Activated naive CD8-positive, alpha-beta T cell treated with anti-CD3 and anti-CD28 coated beads for 36 hours (primary cell): ENCODE results near the gene TAOK2. TPM values are rescaled to one million over a fixed set of nuclear protein-coding genes. Genes with fewer than 3 reads are reported as not detected.
"Not testable (repeated sequence)": the region's sequence is repeated elsewhere in the genome, so short reads cannot be mapped to it uniquely, and the experiment has no call there.

Experiments
- DNase-seq: peaks from one replicate; pipeline ENCODE4 v3.0.0; 2021
- H3K27ac Mint-ChIP-seq: one replicate; pipeline ENCODE4 v1.8.0; 2022; ENCODE audit warnings: mild to moderate bottlenecking, moderate library complexity, mixed read lengths
- H3K27me3 Mint-ChIP-seq: one replicate; pipeline ENCODE4 v1.8.0; 2022; ENCODE audit warnings: mild to moderate bottlenecking, mixed read lengths
- H3K36me3 Mint-ChIP-seq: one replicate; pipeline ENCODE4 v1.8.0; 2021; ENCODE audit warnings: mild to moderate bottlenecking, mixed read lengths
- H3K4me1 Mint-ChIP-seq: one replicate; pipeline ENCODE4 v1.8.0; 2021; ENCODE audit warnings: mixed read lengths
- H3K4me3 Mint-ChIP-seq: one replicate; pipeline ENCODE4 v1.8.0; 2022; ENCODE audit warnings: mild to moderate bottlenecking, moderate library complexity, mixed read lengths
- H3K9me3 Mint-ChIP-seq: one replicate; pipeline ENCODE4 v1.8.0; 2022; ENCODE audit warnings: mixed read lengths
- total RNA-seq, 2 experiments: library from RNA; stranded (reverse); gene quantifications; one replicate each; pipeline ENCODE4 v1.2.3, GENCODE V29; 2021

The TAOK2 gene
- 10 to 100 TPM; 24.9 to 26.4 TPM for total RNA-seq

DNA sequence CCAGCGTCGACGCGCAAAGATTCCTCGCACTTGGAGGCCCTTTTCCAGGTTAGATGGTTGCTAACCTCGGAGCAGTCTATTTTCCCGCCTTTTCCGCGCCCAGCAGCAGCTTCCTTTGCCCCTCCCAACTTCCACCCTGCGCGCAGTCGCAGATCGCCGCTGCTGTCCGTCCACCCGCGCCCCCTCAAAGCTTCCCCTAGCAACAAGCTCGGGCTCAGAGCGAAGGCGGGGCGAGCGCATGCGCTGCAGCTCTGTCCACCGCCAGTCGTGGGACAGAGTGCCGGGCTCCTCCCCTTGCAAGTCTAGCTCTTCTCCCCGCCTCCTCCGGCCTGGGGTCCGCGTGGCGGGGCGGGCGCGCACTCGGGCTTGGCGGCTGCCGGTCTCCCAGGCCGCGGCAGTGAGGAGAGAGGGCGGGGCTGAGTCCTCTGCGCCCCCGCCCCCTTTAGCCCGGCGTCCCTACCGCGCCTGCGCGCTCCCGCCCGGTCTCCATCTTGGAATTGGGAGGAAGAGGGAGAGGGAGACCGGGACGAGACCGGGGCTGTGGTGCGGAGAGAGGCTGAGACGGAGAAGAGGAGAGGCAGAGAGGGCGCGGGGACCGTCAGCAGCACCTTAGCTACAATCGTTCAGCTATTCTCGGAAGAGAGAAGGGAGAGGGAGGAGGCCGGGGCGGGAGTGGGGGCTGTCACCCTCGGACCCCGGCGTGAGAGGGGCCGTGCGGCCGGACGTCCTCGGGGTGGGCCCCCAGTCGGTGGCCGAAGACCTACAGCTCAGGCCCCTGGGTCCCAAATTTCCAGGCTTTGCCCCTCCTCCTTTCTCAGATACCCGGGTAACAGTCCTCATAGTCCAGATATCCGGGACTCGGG lies at the start of gene TAOK2:
TAOK2 (plus strand) TSS at position 485 of the 863 bp plus-strand sequence. CDS start 3,905 bp downstream, outside the sequence.
- H3K36me3 Mint-ChIP-seq, result peaks cover 31% of the 10 kb centered on the region
- peaks cover 33% of the 10 kb centered on the region for H3K4me1 Mint-ChIP-seq
- H3K9me3 Mint-ChIP-seq, result peaks cover 7% of the 10 kb centered on the region
- no peaks in the 10 kb centered on the region for H3K27me3 Mint-ChIP-seq
- peak within 1 kb of the TSS; percentile 98 for H3K4me3 Mint-ChIP-seq
- H3K27ac Mint-ChIP-seq, result peak within 1 kb of the TSS; percentile 95
- DNase-seq, result peak; percentile 100

DNA sequence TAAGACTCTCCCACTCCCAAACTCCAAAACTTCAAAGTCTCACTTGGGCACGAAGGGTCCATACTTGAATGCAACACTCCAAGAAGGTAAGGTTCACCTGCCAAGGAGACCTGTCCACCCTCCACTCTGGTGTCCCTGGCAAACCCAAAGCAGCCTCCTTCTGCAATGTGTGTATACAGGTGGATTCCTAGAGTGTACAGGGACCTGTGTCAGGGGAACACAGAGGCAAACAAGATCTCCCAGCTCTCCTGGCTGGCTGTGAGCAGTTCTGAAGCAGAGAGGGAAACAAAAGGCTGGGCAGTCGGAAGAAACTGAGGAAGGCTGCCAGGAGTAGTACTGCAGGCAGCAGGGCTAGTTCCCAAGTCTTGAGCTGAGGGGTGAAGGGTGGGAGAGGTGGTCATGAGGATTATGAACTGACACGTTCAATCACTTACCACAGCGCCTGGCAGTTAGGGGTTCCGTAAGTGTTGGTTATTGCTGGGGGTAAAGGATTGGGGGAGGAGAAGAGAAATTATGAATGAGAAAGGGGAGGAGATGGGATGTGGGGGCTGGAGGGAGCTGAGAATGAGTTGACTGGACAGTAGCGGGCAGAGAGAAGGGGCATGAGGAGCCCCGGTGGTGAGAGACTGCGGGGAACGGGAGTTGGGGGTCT lies 48.4 kb upstream of the TAOK2 start:
- no peak for DNase-seq
- no peaks in the 10 kb centered on the region for H3K9me3 Mint-ChIP-seq
- H3K27me3 Mint-ChIP-seq, result no peaks in the 10 kb centered on the region
- H3K27ac Mint-ChIP-seq, result peak overlapping the region; percentile 85
- peaks cover 18% of the 10 kb centered on the region for H3K36me3 Mint-ChIP-seq
- peaks cover 42% of the 10 kb centered on the region for H3K4me1 Mint-ChIP-seq
- H3K4me3 Mint-ChIP-seq, result peak overlapping the region; percentile 93

DNA sequence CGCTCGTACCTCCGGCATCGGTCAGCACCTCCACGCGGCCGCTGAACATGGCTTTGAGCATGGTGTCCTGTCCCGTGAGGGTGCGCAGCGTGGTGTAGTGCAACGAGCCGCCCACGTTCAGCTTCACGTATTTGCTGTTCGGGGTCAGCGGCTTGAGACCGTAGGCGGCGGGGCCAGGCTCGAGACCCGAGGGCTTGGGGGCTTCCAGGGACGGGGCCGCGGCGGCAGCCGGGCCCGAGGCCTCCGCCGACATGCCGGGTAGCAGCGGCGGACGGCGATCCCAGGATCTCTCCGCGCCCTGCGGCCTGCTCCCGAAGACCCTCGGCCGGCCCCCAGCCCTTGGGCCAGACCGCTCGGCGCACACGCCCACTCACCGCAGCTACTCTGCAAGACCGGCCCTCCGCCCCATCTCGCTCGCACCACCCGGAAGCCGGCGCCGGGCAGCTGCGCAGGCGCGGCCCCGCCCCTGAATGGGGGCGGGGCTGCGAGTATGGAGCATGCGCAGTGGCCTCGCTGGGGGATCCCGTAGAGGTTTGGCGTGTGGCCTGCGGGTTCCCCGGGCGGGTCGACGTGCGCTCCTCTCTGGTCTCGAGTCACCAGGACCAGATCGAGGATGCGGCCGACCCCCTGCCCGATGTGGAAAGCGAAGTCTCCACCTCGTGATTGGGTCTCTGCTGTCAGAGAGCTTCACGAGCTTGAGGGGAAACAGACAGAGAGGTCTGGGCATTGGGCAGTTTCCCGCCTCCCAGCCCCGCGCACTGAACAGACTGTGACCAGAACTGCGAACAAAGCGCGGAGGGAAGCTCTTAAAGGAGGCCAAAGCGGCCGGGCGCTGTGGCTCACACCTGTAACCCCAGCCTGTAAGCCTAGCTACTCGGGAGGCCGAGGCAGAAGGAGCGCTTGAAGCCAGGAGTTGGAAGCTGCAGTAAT lies 47.6 kb upstream of the TAOK2 start, which contains the start of gene KCTD13:
KCTD13 (minus strand) TSS at position 446 of the 930 bp plus-strand sequence; CDS start at position 253, 193 bp downstream.
- no peaks in the 10 kb centered on the region for H3K27me3 Mint-ChIP-seq
- peak within 1 kb of the TSS; percentile 93 for H3K4me3 Mint-ChIP-seq
- peaks cover 35% of the 10 kb centered on the region for H3K4me1 Mint-ChIP-seq
- peak; percentile 94 for DNase-seq
- H3K36me3 Mint-ChIP-seq, result peaks cover 14% of the 10 kb centered on the region
- H3K27ac Mint-ChIP-seq, result peak within 1 kb of the TSS; percentile 96
- H3K9me3 Mint-ChIP-seq, result no peaks in the 10 kb centered on the region

DNA sequence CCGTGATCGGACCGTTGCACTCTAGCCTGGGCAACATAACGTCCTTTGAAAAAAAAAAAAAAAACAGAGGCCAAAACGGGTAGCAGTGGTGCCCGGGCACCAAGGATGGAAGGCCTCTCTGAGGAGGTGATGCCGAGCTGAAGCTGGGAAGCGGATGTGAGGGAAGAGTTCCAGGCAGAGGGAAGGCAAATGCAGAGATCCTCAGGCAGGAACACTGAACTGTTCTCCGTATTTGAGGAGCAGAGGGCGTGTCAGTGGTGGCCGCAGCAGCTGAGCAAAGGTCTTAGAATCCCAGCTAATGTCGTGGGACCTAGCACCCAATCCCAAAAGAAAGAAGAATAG lies 47.0 kb upstream of the TAOK2 start:
- peak overlapping the region; percentile 90 for H3K4me3 Mint-ChIP-seq
- no peaks in the 10 kb centered on the region for H3K9me3 Mint-ChIP-seq
- no peaks in the 10 kb centered on the region for H3K27me3 Mint-ChIP-seq
- H3K4me1 Mint-ChIP-seq, result peaks cover 34% of the 10 kb centered on the region
- no peak for DNase-seq
- peak overlapping the region; percentile 96 for H3K27ac Mint-ChIP-seq
- H3K36me3 Mint-ChIP-seq, result peaks cover 11% of the 10 kb centered on the region

DNA sequence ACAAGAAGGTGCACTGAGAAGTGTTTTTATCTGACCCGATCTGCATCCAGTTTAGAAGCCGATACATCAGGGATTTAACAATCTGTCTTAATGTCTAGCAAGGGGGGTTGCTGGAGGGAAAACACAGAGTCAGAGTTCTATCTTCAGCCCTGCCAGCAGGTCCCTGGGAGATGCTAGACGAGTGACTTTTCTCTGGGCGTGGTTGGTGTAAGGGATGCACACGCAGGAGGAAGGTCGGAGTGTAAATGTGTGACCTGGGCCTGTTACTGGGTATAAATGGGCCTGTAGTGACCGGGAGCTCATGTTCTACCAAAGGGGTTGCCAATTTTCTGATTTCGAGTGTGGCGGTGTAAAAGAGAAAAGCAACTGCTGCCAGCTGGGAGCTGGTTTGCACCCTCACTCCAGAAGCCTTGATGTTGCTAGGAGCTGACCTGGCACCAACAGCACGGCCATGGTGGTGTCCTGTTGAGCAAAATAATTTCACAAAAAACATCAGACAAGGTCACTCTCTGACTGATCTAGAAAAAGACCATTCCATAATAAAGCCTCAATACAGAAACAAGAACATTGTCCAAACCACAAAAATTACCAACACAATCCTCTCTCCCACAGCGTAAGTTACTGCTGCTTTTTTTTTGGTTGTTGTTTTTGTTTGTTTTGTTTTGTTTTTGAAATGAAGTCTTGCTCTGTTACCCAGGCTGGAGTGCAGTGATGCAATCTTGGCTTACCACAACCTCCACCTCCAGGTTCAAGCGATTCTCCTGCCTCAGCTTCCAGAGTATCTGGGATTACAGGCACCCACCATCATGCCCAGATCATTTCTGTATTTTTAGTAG lies 46.4 kb upstream of the TAOK2 start:
- Mint-ChIP-seq H3K27me3 (no peaks in the 10 kb centered on the region), H3K9me3 (no peaks in the 10 kb centered on the region), H3K36me3 (peaks cover 11% of the 10 kb centered on the region), H3K4me3 (peak overlapping the region; percentile 90), H3K27ac (peak overlapping the region; percentile 96), H3K4me1 (peaks cover 33% of the 10 kb centered on the region)
- no peak for DNase-seq

DNA sequence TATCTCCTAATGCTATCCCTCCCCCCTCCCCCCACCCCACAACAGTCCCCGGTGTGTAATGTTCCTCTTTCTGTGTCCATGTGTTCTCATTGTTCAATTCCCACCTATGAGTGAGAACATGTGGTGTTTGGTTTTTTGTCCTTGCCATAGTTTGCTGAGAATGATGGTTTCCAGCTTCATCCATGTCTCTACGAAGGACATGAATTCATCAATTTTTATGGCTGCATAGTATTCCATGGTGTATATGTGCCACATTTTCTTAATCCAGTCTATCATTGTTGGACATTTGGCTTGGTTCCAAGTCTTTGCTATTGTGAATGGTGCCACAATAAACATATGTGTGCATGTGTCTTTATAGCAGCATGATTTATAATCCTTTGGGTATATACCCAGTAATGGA lies 41.9 kb upstream of the TAOK2 start:
- DNase-seq, H3K4me1 Mint-ChIP-seq, H3K27me3 Mint-ChIP-seq, H3K36me3 Mint-ChIP-seq, H3K27ac Mint-ChIP-seq, H3K9me3 Mint-ChIP-seq, H3K4me3 Mint-ChIP-seq: not testable (repeated sequence)

DNA sequence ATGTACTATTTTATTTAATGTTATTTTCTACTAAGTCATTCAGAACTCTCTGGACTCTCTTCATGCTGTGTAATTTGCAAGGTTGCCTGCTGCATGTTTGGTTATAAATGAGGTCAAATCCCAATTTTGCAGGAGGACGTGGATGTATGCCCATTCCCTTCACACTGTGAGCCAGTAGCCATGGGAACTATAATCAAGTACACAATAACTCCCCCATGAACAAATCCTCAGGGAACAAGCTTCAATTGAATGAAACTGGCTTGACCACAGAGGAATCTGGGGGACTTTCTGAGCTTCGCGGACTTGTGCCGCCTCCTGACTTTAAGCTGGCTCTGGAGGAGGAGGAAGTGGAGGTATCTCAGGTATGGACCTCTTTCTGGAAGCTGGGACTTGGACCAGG lies 33.0 kb upstream of the TAOK2 start:
- Mint-ChIP-seq H3K9me3 (no peaks in the 10 kb centered on the region), H3K36me3 (no peaks in the 10 kb centered on the region), H3K27ac (no peak overlapping the region), H3K4me1 (peaks cover 3% of the 10 kb centered on the region), H3K4me3 (no peak overlapping the region), H3K27me3 (no peaks in the 10 kb centered on the region)
- DNase-seq, result no peak

DNA sequence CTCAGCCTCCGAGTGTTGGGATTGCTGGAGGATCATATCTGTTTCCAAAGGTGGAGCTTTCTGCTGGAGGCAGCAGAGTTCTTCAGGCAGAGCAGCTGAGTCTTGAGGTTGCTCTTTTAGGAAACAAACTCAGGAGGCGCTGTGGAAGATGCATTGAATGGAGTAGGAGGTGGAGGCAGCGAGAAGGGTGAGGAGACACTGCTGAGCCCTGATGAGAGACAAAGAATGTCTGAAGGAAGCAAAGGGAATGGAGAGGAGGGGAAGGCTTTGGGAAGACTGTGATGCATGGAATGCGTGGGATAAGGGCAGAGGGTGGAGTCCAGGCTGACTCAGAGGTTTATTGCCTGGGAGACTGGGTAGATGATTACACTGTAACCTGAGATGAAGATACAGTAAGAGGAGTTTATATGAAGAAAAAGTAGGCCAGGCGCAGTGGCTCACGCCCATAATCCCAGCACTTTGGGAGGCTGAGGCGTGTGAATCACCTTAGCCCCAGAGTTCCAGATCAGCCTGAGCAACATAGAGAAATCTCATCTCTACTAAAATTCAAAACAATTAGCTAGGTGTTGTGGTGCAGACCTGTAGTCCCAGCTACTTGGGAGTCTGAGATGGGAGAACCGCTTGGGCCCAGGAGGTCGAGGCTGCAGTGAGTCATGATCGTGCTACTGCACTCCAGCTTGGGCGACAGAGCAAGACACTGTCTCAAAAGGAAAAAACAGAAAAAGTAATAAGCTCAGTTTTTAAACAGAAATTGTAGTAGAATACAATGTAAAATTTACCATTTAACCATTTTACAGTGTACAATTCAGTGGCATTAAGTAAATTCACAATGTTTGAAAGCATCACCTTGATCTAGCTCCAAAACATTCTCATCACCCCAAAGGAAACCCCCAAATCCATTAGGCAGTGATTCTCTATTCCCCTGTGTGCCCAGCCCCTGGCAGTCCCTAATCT lies 29.5 kb upstream of the TAOK2 start:
- no peaks in the 10 kb centered on the region for H3K9me3 Mint-ChIP-seq
- H3K4me1 Mint-ChIP-seq, result peaks cover 3% of the 10 kb centered on the region
- no peaks in the 10 kb centered on the region for H3K36me3 Mint-ChIP-seq
- no peak for DNase-seq
- H3K4me3 Mint-ChIP-seq, result no peak overlapping the region
- H3K27me3 Mint-ChIP-seq, result no peaks in the 10 kb centered on the region
- H3K27ac Mint-ChIP-seq, result no peak overlapping the region

DNA sequence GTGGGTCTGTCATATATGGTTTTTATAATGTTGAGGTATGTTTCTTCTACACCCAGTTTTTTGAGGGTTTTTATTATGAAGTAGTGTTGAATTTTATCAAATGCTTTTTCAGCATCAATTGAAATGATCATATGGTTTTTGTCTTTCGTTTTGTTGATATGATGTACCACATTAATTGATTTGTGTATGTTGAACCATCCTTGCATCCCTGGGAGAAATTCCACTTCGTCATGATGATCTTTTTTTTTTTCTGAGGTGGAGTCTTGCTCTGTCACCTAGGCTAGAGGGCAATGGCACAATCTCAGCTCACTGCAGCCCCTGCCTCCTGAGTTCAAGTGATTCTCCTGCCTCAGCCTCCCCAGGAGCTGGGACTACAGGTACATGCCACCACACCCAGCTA lies 25.8 kb upstream of the TAOK2 start:
- H3K36me3 Mint-ChIP-seq, result no peaks in the 10 kb centered on the region
- no peak for DNase-seq
- no peak overlapping the region for H3K4me3 Mint-ChIP-seq

DNA sequence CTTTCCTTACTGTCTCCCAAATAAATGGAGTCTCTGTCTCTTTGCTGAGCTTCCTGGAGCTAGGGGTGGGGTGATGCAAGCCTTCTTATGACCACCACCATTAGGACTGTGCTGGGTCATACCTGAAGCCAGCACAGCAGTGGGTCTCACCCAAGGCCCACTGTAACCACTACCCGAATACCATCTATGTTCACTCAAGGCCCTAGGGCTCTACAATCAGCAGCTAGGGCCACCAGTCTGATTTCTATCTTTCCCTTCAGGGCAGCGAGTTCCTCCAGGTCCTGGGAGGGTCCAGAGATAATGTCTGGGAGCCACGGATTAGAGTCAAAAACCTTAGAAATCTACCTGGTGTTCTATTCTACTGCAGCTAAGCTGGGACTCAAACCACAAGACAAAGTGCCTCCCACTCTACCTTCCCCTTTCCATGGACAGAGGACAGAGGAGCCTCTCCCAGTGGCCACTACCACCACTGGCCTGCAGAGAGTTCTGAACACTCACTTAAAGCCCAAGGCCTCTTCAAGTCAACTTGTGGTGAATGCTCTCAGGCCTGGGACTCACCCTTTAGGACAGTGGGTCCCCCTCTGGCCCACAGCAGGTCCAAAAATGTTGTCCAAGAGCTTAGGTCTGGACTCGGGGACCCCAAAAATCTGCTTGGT lies 22.7 kb upstream of the TAOK2 start:
- no peak overlapping the region for H3K4me3 Mint-ChIP-seq
- H3K9me3 Mint-ChIP-seq, result peaks cover 3% of the 10 kb centered on the region
- H3K36me3 Mint-ChIP-seq, result no peaks in the 10 kb centered on the region
- H3K27me3 Mint-ChIP-seq, result no peaks in the 10 kb centered on the region
- no peak overlapping the region for H3K27ac Mint-ChIP-seq
- H3K4me1 Mint-ChIP-seq, result no peaks in the 10 kb centered on the region
- DNase-seq, result no peak

More for the DNA sequence above, 25.8 kb upstream of the TAOK2 start:
- Mint-ChIP-seq H3K27ac (no peak overlapping the region), H3K4me1 (peaks cover under 1% of the 10 kb centered on the region), H3K27me3 (no peaks in the 10 kb centered on the region), H3K9me3 (peaks cover 3% of the 10 kb centered on the region)

DNA sequence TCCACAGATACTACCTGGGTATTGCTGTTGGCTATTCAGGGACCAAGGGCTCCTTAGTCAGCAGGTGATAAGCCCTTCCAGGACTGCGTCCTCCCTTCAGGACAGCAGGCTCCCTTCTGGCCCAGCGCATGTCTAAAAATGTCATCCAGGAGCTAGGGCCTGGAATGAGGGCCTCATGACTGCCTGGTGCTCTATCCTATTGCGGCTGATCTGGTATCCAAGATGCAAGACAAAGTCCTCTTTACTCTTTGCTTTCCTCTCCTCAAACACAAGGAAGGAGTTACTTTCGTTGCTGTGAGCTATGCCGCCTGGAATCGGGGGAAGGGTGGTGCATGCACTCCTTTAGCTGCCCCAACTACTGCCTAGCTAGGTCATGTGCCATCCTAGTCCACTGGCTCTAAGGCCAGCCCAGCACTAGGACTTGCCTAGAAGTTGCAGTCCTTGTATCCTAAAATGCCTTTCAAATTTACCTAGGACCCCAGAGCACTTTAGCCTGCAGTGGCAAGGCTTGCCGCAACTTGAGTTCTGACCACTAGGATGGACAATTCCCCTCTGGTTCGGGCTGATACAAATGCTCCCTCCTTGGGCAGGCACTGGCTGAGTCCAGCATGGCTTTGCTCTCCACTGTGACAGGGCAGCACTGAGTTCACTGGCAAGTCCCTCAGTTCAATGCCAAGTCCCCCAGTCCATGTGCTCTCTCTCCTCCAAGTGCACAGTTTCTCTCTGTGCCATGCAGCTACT lies 21.9 kb upstream of the TAOK2 start:
- Mint-ChIP-seq H3K4me1 (no peaks in the 10 kb centered on the region), H3K9me3 (peaks cover 3% of the 10 kb centered on the region), H3K36me3 (no peaks in the 10 kb centered on the region), H3K27ac (no peak overlapping the region), H3K27me3 (no peaks in the 10 kb centered on the region), H3K4me3 (no peak overlapping the region)
- DNase-seq, result no peak

DNA sequence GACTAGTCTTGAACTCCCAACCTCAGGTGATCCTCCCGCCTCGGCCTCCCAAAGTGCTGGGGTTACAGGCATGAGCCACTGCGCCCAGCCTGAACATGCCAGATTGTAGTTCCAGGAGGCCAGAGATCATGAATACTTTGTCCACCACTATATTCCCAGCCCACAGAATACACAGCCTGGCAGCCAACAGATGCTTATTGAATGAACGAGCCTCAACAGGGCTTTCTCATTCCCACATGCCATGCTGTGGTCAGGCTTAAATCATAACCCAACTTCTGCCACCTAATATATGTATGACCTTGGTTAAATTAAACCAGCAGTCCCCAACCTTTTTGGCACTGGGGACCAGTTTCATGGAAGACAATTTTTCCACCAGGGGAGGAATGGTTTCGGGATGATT lies 14.9 kb upstream of the TAOK2 start:
- Mint-ChIP-seq H3K4me3 (no peak overlapping the region), H3K27ac (no peak overlapping the region), H3K27me3 (no peaks in the 10 kb centered on the region), H3K36me3 (no peaks in the 10 kb centered on the region), H3K9me3 (no peaks in the 10 kb centered on the region), H3K4me1 (peaks cover 15% of the 10 kb centered on the region)
- DNase-seq, result no peak
